Lung (tissue), 12 donors: ENCODE data around the gene ZCCHC24. TPM values are rescaled to one million over a fixed set of nuclear protein-coding genes. Genes with fewer than 3 reads are reported as not detected.

Source experiments
- ATAC-seq: fragments of 200-7000 bp; cut with Tn5 transposase; one replicate; pipeline ENCODE4 v1.9.1; 2020; ENCODE audit warnings: moderate number of reproducible peaks; ENCODE audit not compliant: insufficient read depth, low FRiP score
- DNase-seq, 3 donors: peaks; one replicate each; pipeline ENCODE4 v3.0.0-alpha.2; 2013 to 2017
- H3K27ac ChIP-seq, 2 donors: one replicate each; pipeline ENCODE4 v1.5.1; 2013; ENCODE audit warnings: mild to moderate bottlenecking in 2 of 2, moderate library complexity in 2 of 2, control low read depth in 1 of 2, inconsistent platforms in 1 of 2, low read depth in 1 of 2, low read length in 1 of 2
- H3K27me3 ChIP-seq, 3 donors: one replicate each; pipeline ENCODE4 v1.5.1; 2013; ENCODE audit warnings: low read length in 2 of 3; ENCODE audit not compliant: control insufficient read depth in 3 of 3, insufficient read depth in 3 of 3
- H3K36me3 ChIP-seq, 4 donors: one replicate each; pipeline ENCODE4 v1.5.1; 2013; ENCODE audit warnings: low read length in 4 of 4, mild to moderate bottlenecking in 1 of 4, moderate library complexity in 1 of 4; ENCODE audit not compliant: control insufficient read depth in 4 of 4, insufficient read depth in 4 of 4
- H3K4me1 ChIP-seq, 5 donors: one replicate each; pipeline ENCODE4 v1.5.1; 2013; ENCODE audit warnings: low read length in 5 of 5, mild to moderate bottlenecking in 2 of 5, moderate library complexity in 1 of 5; ENCODE audit not compliant: control insufficient read depth in 5 of 5, insufficient read depth in 5 of 5
- H3K4me3 ChIP-seq: one replicate; pipeline ENCODE4 v1.5.1; 2013; ENCODE audit warnings: mild to moderate bottlenecking, control low read depth, moderate library complexity
- H3K9ac ChIP-seq, 2 donors: one replicate each; pipeline ENCODE4 v1.5.1; 2013; ENCODE audit warnings: low read length in 2 of 2, control low read depth in 1 of 2; ENCODE audit not compliant: insufficient read depth in 1 of 2
- H3K9me3 ChIP-seq, 4 donors: one replicate each; pipeline ENCODE4 v1.5.1; 2013; ENCODE audit warnings: low read length in 3 of 4, mild to moderate bottlenecking in 1 of 4, moderate library complexity in 1 of 4; ENCODE audit not compliant: control insufficient read depth in 4 of 4, insufficient read depth in 3 of 4
- CTCF ChIP-seq: IDR thresholded peaks from 2 replicates; pipeline ENCODE4 v1.5.1; 2012; ENCODE audit warnings: mild to moderate bottlenecking; ENCODE audit errors: control extremely low read depth, extremely low read depth
- WGBS, 2 donors: extraction: QIAGEN DNeasy Blood & Tissue Kit; methylation state at CpG; one replicate each; pipeline ENCODE4 v1.1.7; 2013; 5-methylcytosine and 5-hydroxymethylcytosine counted together
- polyA plus RNA-seq, 2 donors: library from polyadenylated mRNA; stranded (reverse); fragments of 200-250 nt; gene quantifications; one replicate each; pipeline ENCODE4 v1.2.1, GENCODE V29; 2013
- total RNA-seq, 2 donors: library from RNA; depleted of rRNA in 1 of 2; stranded (reverse); fragments of >200 nt in 1 of 2; gene quantifications; one replicate each; pipeline ENCODE4 v1.2.1, GENCODE V29; 2014 to 2021
- donor health status: control.
- donor health status: control.
- donor health status: Bipolar disorder and iron deficiency.
- donor health status: healthy.
- donor health status: DM: yes; HTN: yes; CAD: no.

ZCCHC24 gene
- total and polyA plus RNA-seq, 4 donors, result 10.4 to 33.5 (median 13.5) TPM

- no peaks in the 10 kb centered on the region for H3K27me3 ChIP-seq
- no peak for TF ChIP-seq CTCF
- peaks cover 0 to 22% (median 11%) of the 10 kb centered on the region in 5 donors for H3K4me1 ChIP-seq
- peak overlapping the region in 1 of 2 donors; percentile 26 for H3K27ac ChIP-seq
- no peaks in the 10 kb centered on the region for H3K36me3 ChIP-seq
- no peaks in the 10 kb centered on the region for H3K9me3 ChIP-seq
- H3K4me3 ChIP-seq, result no peak overlapping the region
- ATAC-seq (no peak), DNase-seq (no peak)
- no peak overlapping the region for H3K9ac ChIP-seq
- 69 to 72% methylated on average over 3 of the region's 3 CpGs for WGBS, 2 donors
These were observed 43.4 kb upstream of the ZCCHC24 start for GRCh38 chr10:79488870-79489269.

GRCh38 chr10:79488336-79488735 lies 42.9 kb upstream of the ZCCHC24 start:
- Histone ChIP-seq H3K27ac (peak overlapping the region in 1 of 2 donors; percentile 26), H3K36me3 (no peaks in the 10 kb centered on the region), H3K9me3 (no peaks in the 10 kb centered on the region), H3K4me1 (peaks cover 0 to 27% (median 15%) of the 10 kb centered on the region in 5 donors), H3K4me3 (no peak overlapping the region), H3K9ac (no peak overlapping the region), H3K27me3 (no peaks in the 10 kb centered on the region)
- peak; percentile 48 for ATAC-seq
- DNase-seq, result peak in 2 of 3 donors; percentile 18 to 59
- WGBS, 2 donors, result 66 to 80% methylated on average over 5 of the region's 5 CpGs
- no peak for TF ChIP-seq CTCF

GRCh38 chr10:79487296-79488194 lies 42.1 kb upstream of the ZCCHC24 start:
- Histone ChIP-seq H3K9ac (no peak overlapping the region), H3K27ac (peak overlapping the region in 1 of 2 donors; percentile 23), H3K36me3 (no peaks in the 10 kb centered on the region), H3K27me3 (no peaks in the 10 kb centered on the region), H3K4me1 (peaks cover 0 to 35% (median 15%) of the 10 kb centered on the region in 5 donors), H3K4me3 (no peak overlapping the region), H3K9me3 (no peaks in the 10 kb centered on the region)
- ATAC-seq, result peak; percentile 59
- peak; percentile 50 to 59 (median 58) for DNase-seq
- WGBS, 2 donors, result 61 to 71% methylated on average over 10 of the region's 10 CpGs
- TF ChIP-seq CTCF, result peak; percentile 53
